ENCODE data around the gene PDE2A.

- no peak for TF ChIP-seq POLR2A (IDR thresholded peaks at IDR 0.05; ENCODE audit: low read depth, low read length)
- TF ChIP-seq POLR2AphosphoS5 (IDR thresholded peaks at IDR 0.05; ENCODE audit: low read depth, low read length): no peak
Observed at GRCh38 chr11:72586321-72587090, 87.7 kb downstream of the PDE2A start.
